K562 (cell line): ENCODE data around the gene TTC39A. TPM values are rescaled to one million over a fixed set of nuclear protein-coding genes. Genes with fewer than 3 reads are reported as not detected.

Source experiments
- ATAC-seq: fragments of 200-7000 bp; cut with Tn5 transposase; 3 replicates; pipeline ENCODE4 v1.9.1; 2020; ENCODE audit warnings: moderate library complexity
- BruUV-seq: library from RNA; stranded (reverse); fragments of 400-500 nt; replicated peaks from 2 replicates; lab custom pipeline; 2021; lab: Mats Ljungman, UMichigan
- CTCF ChIA-PET: fragments of 300-600 bp; formaldehyde crosslinking; extraction: SDS; loops from one replicate; lab custom pipeline; 2021; ENCODE audit warnings: low intra/inter-chr PET ratio; lab: Yijun Ruan, JAX
- POLR2A ChIA-PET: fragments of 300-600, 350-650 bp; sonication (Branson Sonifier 250); formaldehyde crosslinking; extraction: SDS; loops from one replicate; lab custom pipeline; 2021; ENCODE audit warnings: antibody characterized with exemption, inconsistent platforms; lab: Yijun Ruan, JAX
- DNase-seq, 4 experiments: peaks; one replicate each; pipeline versions ENCODE4 v3.0.0 to v3.0.0-alpha.2; 2011 to 2018; ENCODE audit warnings: low spot score in 3 of 4, mixed read lengths in 3 of 4; ENCODE audit errors: extremely low read depth in 1 of 4
- FAIRE-seq: peaks from 2 replicates; lab custom pipeline; 2011; peaks lifted over from hg19 to GRCh38; lab: Jason Lieb, UNC
- H2AFZ ChIP-seq: 2 replicates; pipeline ENCODE4 v1.6.0; 2011; ENCODE audit warnings: low read depth, low read length, control low read depth, inconsistent platforms
- H3K27ac ChIP-seq: fragments of 200-600 bp; 3 replicates; pipeline ENCODE4 v1.8.0; 2011; ENCODE audit warnings: low read depth, mild to moderate bottlenecking, control low read depth, inconsistent platforms, low read length, moderate library complexity, mixed read lengths; ENCODE audit errors: extremely low read depth
- H3K27me3 ChIP-seq, 2 experiments: fragments of 300-600 bp in 1 of 2; 2 replicates in 1 of 2; 3 replicates in 1 of 2; pipeline versions ENCODE4 v1.6.0 to v1.8.0; 2011; ENCODE audit warnings: inconsistent platforms in 2 of 2, low read length in 2 of 2, mild to moderate bottlenecking in 1 of 2, mixed read lengths in 1 of 2, moderate library complexity in 1 of 2; ENCODE audit not compliant: control insufficient read depth in 2 of 2, insufficient read depth in 2 of 2
- H3K36me3 ChIP-seq: fragments of 300-600 bp; 3 replicates; pipeline ENCODE4 v1.8.0; 2011; ENCODE audit warnings: mild to moderate bottlenecking, low read length, inconsistent platforms; ENCODE audit not compliant: control insufficient read depth, insufficient read depth
- H3K4me1 ChIP-seq, 2 experiments: fragments of 200-600 bp in 1 of 2; replicated peaks in 1 of 2; 2 replicates in 1 of 2; 3 replicates in 1 of 2; pipeline versions ENCODE4 v1.5.1 to v1.8.0; 2011; ENCODE audit warnings: inconsistent platforms in 2 of 2, low read length in 2 of 2, mild to moderate bottlenecking in 1 of 2, mixed read lengths in 1 of 2, moderate library complexity in 1 of 2; ENCODE audit not compliant: control insufficient read depth in 2 of 2, insufficient read depth in 2 of 2
- H3K4me2 ChIP-seq: 2 replicates; pipeline ENCODE4 v1.6.1; 2011; ENCODE audit warnings: low read length, control low read depth, inconsistent platforms, mixed read lengths; ENCODE audit not compliant: insufficient read depth
- H3K4me3 ChIP-seq: fragments of 200-600 bp; sonication (generic), shearing (Covaris generic); 2 replicates; pipeline ENCODE4 v1.5.1; 2016; ENCODE audit warnings: control low read depth, inconsistent platforms
- H3K79me2 ChIP-seq: fragments of 200-600 bp; 3 replicates; pipeline ENCODE4 v1.8.0; 2011; ENCODE audit warnings: low read length, inconsistent platforms; ENCODE audit not compliant: control insufficient read depth, insufficient read depth
- H3K9ac ChIP-seq, 2 experiments: 2 replicates each; pipeline versions ENCODE4 v1.6.0 to v1.6.1; 2011; ENCODE audit warnings: low read depth in 2 of 2, low read length in 2 of 2, control low read depth in 1 of 2, inconsistent platforms in 1 of 2, mild to moderate bottlenecking in 1 of 2, mixed read lengths in 1 of 2; ENCODE audit not compliant: insufficient read depth in 1 of 2
- H3K9me1 ChIP-seq: one replicate; pipeline ENCODE4 v1.6.0; 2011; ENCODE audit warnings: inconsistent platforms, mild to moderate bottlenecking, low read length, moderate library complexity; ENCODE audit not compliant: control insufficient read depth, insufficient read depth
- H3K9me3 ChIP-seq: replicated peaks from 2 replicates; pipeline ENCODE4 v1.5.1; 2011; ENCODE audit warnings: low read depth, low read length, inconsistent platforms; ENCODE audit not compliant: control insufficient read depth, insufficient read depth
- H4K20me1 ChIP-seq: replicated peaks from 2 replicates; pipeline ENCODE4 v1.6.1; 2011; ENCODE audit warnings: low read length, inconsistent platforms, mixed read lengths; ENCODE audit not compliant: control insufficient read depth, insufficient read depth
- SPI1 ChIP-seq: IDR thresholded peaks from 2 replicates; pipeline ENCODE4 v1.6.1; 2011; ENCODE audit warnings: low read depth, low read length, control low read depth, borderline replicate concordance
- ZNF57 ChIP-seq: fragments of 450-650 bp; formaldehyde crosslinking; IDR thresholded peaks from 2 replicates; pipeline ENCODE4 v1.4.0; 2020; ENCODE audit warnings: mild to moderate bottlenecking, moderate library complexity
- WGBS: fragments of 100-300 bp; shearing (Covaris generic); methylation state at CpG from one replicate; pipeline ENCODE4 v1.1.6; 2016; ENCODE audit warnings: low coverage, mixed read lengths; ENCODE audit not compliant: insufficient coverage; ENCODE audit errors: missing lambda C conversion rate; 5-methylcytosine and 5-hydroxymethylcytosine counted together
- in situ Hi-C: fragments of 300-500 bp; cut with MboI; formaldehyde crosslinking; loops from 4 replicates; pipeline ENCODE4 v1.15.0; 2018; ENCODE audit warnings: inconsistent platforms, mixed read lengths
- intact Hi-C: fragments of 100-400 bp; cut with micrococcal nuclease; formaldehyde crosslinking; loops from 2 replicates; pipeline ENCODE4 v1.14.2; 2022
- polyA plus RNA-seq, 8 experiments: library from polyadenylated mRNA; depleted of rRNA in 4 of 8; stranded (reverse) in 5 of 8; unstranded in 3 of 8; fragments of >200 nt; fragmentation: Nextera tagmentation in 2 of 8; fragmentation: Illumina TruSeq in 1 of 8; extraction: Ambion mirVana in 2 of 8; extraction: Trizol in 1 of 8; gene quantifications; 2 replicates each; pipeline versions ENCODE4 v1.2.1 to v1.2.3, GENCODE V29; 2011 to 2014; ENCODE audit warnings: inconsistent platforms in 1 of 8, missing spikeins in 1 of 8
- total RNA-seq, 7 experiments: library from RNA; depleted of rRNA in 6 of 7; stranded (reverse); fragments of >200 nt in 6 of 7; fragmentation: Illumina TruSeq in 2 of 7; extraction: Trizol in 2 of 7; gene quantifications; 2 replicates each; pipeline versions ENCODE4 v1.2.1 to v1.2.3, GENCODE V29; 2011 to 2021; ENCODE audit warnings: low replicate concordance in 1 of 7

The TTC39A gene
- total and polyA plus RNA-seq, 9 of the 15 experiments (the other 6 are each of a cell fraction or from before 2014, with no cell fraction given): 0.18 to 0.82 (median 0.35) TPM

DNA sequence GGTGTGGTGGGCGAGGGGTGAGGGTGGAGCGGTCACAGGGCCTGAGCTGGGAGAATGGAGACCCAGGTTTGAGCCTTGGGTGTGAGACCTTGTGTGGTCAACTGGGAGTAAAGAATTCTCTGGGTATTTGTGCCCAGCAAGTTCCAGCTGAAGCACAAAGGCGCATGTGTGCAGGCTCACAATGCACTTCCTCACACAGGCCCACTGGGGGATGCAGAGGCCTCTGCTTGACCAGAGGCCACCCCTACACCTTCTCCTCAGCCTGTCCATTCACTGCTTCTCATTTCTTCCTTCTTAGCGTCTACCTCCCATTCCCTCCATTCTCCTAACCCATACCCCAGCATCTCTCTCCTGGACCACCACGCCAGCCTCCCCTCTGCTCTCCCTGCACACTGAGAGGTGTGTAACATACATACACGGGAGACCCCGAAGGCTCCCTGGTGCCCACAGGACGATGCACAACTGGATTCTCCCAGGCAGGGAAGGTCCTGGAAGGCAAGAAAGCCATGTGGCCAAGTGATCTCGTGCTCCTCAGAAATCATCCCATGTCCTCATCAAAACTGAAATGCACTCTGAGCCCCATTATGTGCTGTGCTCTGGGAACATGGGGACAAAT, 12.3 kb upstream of the TTC39A start:
- H4K20me1 ChIP-seq: no peaks in the 10 kb centered on the region
- FAIRE-seq: no peak
- 24% methylated on average over 9 of the region's 9 CpGs for WGBS
- no peak overlapping the region for H3K9ac ChIP-seq
- H3K4me2 ChIP-seq: no peak overlapping the region
- ChIA-PET CTCF (interaction anchor here (0.6 kb wide), 1 partner anchor 192 kb away, joined by 3 read pairs; no protein-coding TSS in a partner anchor), POLR2A (interaction anchor here (0.5 to 3.1 kb wide), 3 partner anchors 11 to 158 kb away, joined by 3 to 17 read pairs (median 3); partner anchors contain the start of gene TTC39A)
- no peak overlapping the region for H3K27ac ChIP-seq
- H3K9me3 ChIP-seq: no peaks in the 10 kb centered on the region
- no peak overlapping the region for H3K4me3 ChIP-seq
- H2AFZ ChIP-seq: no peak overlapping the region
- intact Hi-C loops: loop anchor here (2.0 to 10.0 kb wide), 3 partner anchors 180 to 422 kb away; no protein-coding TSS in a partner anchor
- DNase-seq: no peak
- H3K27me3 ChIP-seq: peaks cover 0 to 8% of the 10 kb centered on the region in 2 experiments; a peak in 3 of 5 replicates
- no peaks in the 10 kb centered on the region for H3K36me3 ChIP-seq
- in situ Hi-C loops: loop anchor here (10.0 kb wide), 1 partner anchor 192 kb away; no protein-coding TSS in a partner anchor
- TF ChIP-seq SPI1 (peak; percentile 52; the same call in 1 of the 2 replicates), ZNF57 (CRISPR knock-in tag) (no peak)
- BruUV-seq: no TSS peak
- H3K4me1 ChIP-seq: peaks cover 0 to 17% of the 10 kb centered on the region in 2 experiments; a peak in 2 of 5 replicates
- H3K9me1 ChIP-seq: no peaks in the 10 kb centered on the region
- no peaks in the 10 kb centered on the region for H3K79me2 ChIP-seq
- no peak for ATAC-seq
